GM10847 (cell line): ENCODE results near the gene SIN3A.

Source experiments
- POLR2A ChIP-seq: IDR thresholded peaks from 2 replicates; pipeline ENCODE4 v1.6.1; 2011; ENCODE audit not compliant: insufficient read length; ENCODE audit errors: extremely low read depth

The SIN3A gene

GRCh38 chr15:75350601-75351361 lies 100.7 kb downstream of the SIN3A start:
- TF ChIP-seq POLR2A, result no peak

GRCh38 chr15:75349851-75350588 lies 101.5 kb downstream of the SIN3A start:
- TF ChIP-seq POLR2A, result no peak

- TF ChIP-seq POLR2A, result no peak
These were observed 102.7 kb downstream of the SIN3A start for GRCh38 chr15:75348562-75349350.

- no peak for TF ChIP-seq POLR2A
These were observed 103.4 kb downstream of the SIN3A start for GRCh38 chr15:75348034-75348561.

- TF ChIP-seq POLR2A, result no peak
These were observed 104.1 kb downstream of the SIN3A start for GRCh38 chr15:75347222-75348033.

- TF ChIP-seq POLR2A, result no peak
These were observed 104.7 kb downstream of the SIN3A start, which contains the start of gene NEIL1 for GRCh38 chr15:75346796-75347221. NEIL1 (plus strand) TSS chr15:75347039; CDS start chr15:75348906, 1,867 bp downstream.

GRCh38 chr15:75342221-75342620 lies 109.3 kb downstream of the SIN3A start:
- no peak for TF ChIP-seq POLR2A

GRCh38 chr15:75339531-75340240 lies 111.8 kb downstream of the SIN3A start:
- TF ChIP-seq POLR2A, result no peak

- TF ChIP-seq POLR2A, result no peak
These were observed 112.7 kb downstream of the SIN3A start for GRCh38 chr15:75338661-75339240.

GRCh38 chr15:75335705-75336355 lies 115.7 kb downstream of the SIN3A start, which contains the start of gene COMMD4:
COMMD4 (plus strand) TSS chr15:75336063; CDS start chr15:75336090, 27 bp downstream.
- TF ChIP-seq POLR2A, result peak; percentile 34

- TF ChIP-seq POLR2A, result no peak
These were observed 116.2 kb downstream of the SIN3A start for GRCh38 chr15:75335313-75335704.

- no peak for TF ChIP-seq POLR2A
These were observed 121.9 kb downstream of the SIN3A start for GRCh38 chr15:75329571-75329970.

GRCh38 chr15:75328493-75329314 lies 122.8 kb downstream of the SIN3A start:
- TF ChIP-seq POLR2A, result no peak
